ENCODE measurements around the gene HECTD4. TPM values are rescaled to one million over a fixed set of nuclear protein-coding genes. Genes with fewer than 3 reads are reported as not detected.

The HECTD4 gene
- total and polyA plus RNA-seq, 2 donors (not counting 1 experiment from before 2014, with no cell fraction given): 46.4 to 92.2 TPM

DNA sequence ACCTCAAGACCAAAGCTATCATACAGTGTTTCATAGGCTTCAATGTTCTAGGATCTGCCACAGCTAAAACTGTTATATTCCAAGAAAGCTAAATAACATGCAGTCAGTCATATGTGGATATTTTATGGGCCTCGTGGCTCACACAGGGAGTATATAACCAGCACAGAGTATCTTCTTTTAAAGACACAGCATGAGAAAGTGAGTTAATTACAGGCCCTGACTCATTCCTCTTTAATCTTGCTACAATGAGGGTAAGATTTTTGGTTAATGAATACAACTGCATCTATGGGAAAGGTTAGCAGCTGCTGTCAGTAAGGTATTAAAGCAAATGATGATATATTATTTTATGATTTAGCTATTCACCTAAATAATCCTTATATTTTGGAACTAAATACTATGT lies 145.8 kb downstream of the HECTD4 start:
- H2AFZ ChIP-seq (ENCODE audit: insufficient read depth, low read depth, low read length, poor library complexity, severe bottlenecking): no peak overlapping the region
- no CpG with 5 or more reads among the region's 1 CpG for WGBS (ENCODE audit: insufficient coverage)
- H3K79me2 ChIP-seq (ENCODE audit: control insufficient read depth, insufficient read depth, low read length): no peaks in the 10 kb centered on the region
- no peak overlapping the region for H3K9ac ChIP-seq (ENCODE audit: low read length)
- DNase-seq: no peak
- TF ChIP-seq EZH2 (IDR thresholded peaks at IDR 0.05; ENCODE audit: borderline replicate concordance, insufficient read depth, low read depth, low read length, poor library complexity, severe bottlenecking): no peak
- no peaks in the 10 kb centered on the region for H3K9me3 ChIP-seq (ENCODE audit: control extremely low read depth in 1 of 3, control insufficient read depth in 2 of 3, insufficient read depth in 1 of 3, low read length in 2 of 3)
- ChIA-PET POLR2A (no interaction called here), CTCF (no interaction called here)
- no peaks in the 10 kb centered on the region for H4K20me1 ChIP-seq (ENCODE audit: control insufficient read depth, insufficient read depth, low read length, poor library complexity, severe bottlenecking)
- no peak overlapping the region for H3K4me3 ChIP-seq (ENCODE audit: control extremely low read depth in 1 of 5, extremely low read depth in 1 of 5, insufficient read depth in 1 of 5, low read depth in 2 of 5, low read length in 4 of 5)
- no peak for ATAC-seq (ENCODE audit: low read depth)
- H3K36me3 ChIP-seq (replicated peaks in 1 of 2; ENCODE audit: control extremely low read depth in 1 of 2, control insufficient read depth in 1 of 2, extremely low read depth in 1 of 2, insufficient read depth in 2 of 2, low read length in 1 of 2): peaks cover 35 to 66% of the 10 kb centered on the region in 2 experiments
- Mint-ChIP-seq H3K4me3 (no peak overlapping the region), H3K9me3 (ENCODE audit: insufficient read depth) (no peaks in the 10 kb centered on the region), H3K4me1 (peaks cover 9% of the 10 kb centered on the region), H3K27me3 (no peaks in the 10 kb centered on the region), H3K27ac (no peak overlapping the region)
- peaks cover 6 to 11% of the 10 kb centered on the region in 2 donors for H3K4me1 ChIP-seq (ENCODE audit: control insufficient read depth in 2 of 2, insufficient read depth in 2 of 2, low read length in 2 of 2)
- no peak overlapping the region for H3K4me2 ChIP-seq (replicated peaks; ENCODE audit: low read depth, low read length, poor library complexity, severe bottlenecking)
- H3K27me3 ChIP-seq (replicated peaks in 1 of 4; ENCODE audit: control extremely low read depth in 1 of 4, control insufficient read depth in 3 of 4, insufficient read depth in 4 of 4, low read length in 3 of 4): no peaks in the 10 kb centered on the region
- no peak overlapping the region for H3K27ac ChIP-seq (ENCODE audit: low read length in 2 of 2)
- intact Hi-C loops (cut with micrococcal nuclease): no loop called here

GRCh38 chr12:112234303-112234702 lies 147.9 kb downstream of the HECTD4 start:
- Mint-ChIP-seq H3K27ac (no peak overlapping the region), H3K9me3 (ENCODE audit: insufficient read depth) (no peaks in the 10 kb centered on the region), H3K27me3 (no peaks in the 10 kb centered on the region), H3K4me3 (no peak overlapping the region), H3K4me1 (no peaks in the 10 kb centered on the region)
- Histone ChIP-seq H3K27me3 (replicated peaks in 1 of 4; ENCODE audit: control extremely low read depth in 1 of 4, control insufficient read depth in 3 of 4, insufficient read depth in 4 of 4, low read length in 3 of 4) (no peaks in the 10 kb centered on the region), H3K4me1 (ENCODE audit: control insufficient read depth in 2 of 2, insufficient read depth in 2 of 2, low read length in 2 of 2) (no peaks in the 10 kb centered on the region), H3K9ac (ENCODE audit: low read length) (no peak overlapping the region), H3K4me2 (replicated peaks; ENCODE audit: low read depth, low read length, poor library complexity, severe bottlenecking) (no peak overlapping the region), H3K79me2 (ENCODE audit: control insufficient read depth, insufficient read depth, low read length) (no peaks in the 10 kb centered on the region), H3K4me3 (ENCODE audit: control extremely low read depth in 1 of 5, extremely low read depth in 1 of 5, insufficient read depth in 1 of 5, low read depth in 2 of 5, low read length in 4 of 5) (no peak overlapping the region), H3K36me3 (replicated peaks in 1 of 2; ENCODE audit: control extremely low read depth in 1 of 2, control insufficient read depth in 1 of 2, extremely low read depth in 1 of 2, insufficient read depth in 2 of 2, low read length in 1 of 2) (peaks cover 28 to 82% of the 10 kb centered on the region in 2 experiments), H3K9me3 (ENCODE audit: control extremely low read depth in 1 of 3, control insufficient read depth in 2 of 3, insufficient read depth in 1 of 3, low read length in 2 of 3) (no peaks in the 10 kb centered on the region), H2AFZ (ENCODE audit: insufficient read depth, low read depth, low read length, poor library complexity, severe bottlenecking) (no peak overlapping the region), H3K27ac (ENCODE audit: low read length in 2 of 2) (no peak overlapping the region), H4K20me1 (ENCODE audit: control insufficient read depth, insufficient read depth, low read length, poor library complexity, severe bottlenecking) (no peaks in the 10 kb centered on the region)
- no peak for DNase-seq
- TF ChIP-seq CTCF (IDR thresholded peaks at IDR 0.05) (no peak), EZH2 (IDR thresholded peaks at IDR 0.05; ENCODE audit: borderline replicate concordance, insufficient read depth, low read depth, low read length, poor library complexity, severe bottlenecking) (no peak)
- no peak for ATAC-seq (ENCODE audit: low read depth)
- WGBS (ENCODE audit: insufficient coverage): 100% methylated on average over 1 of the region's 2 CpGs
- ChIA-PET CTCF (interaction anchor here (1.4 to 1.6 kb wide), 2 partner anchors 36 to 153 kb away, joined by 4 to 5 read pairs; no protein-coding TSS in a partner anchor), POLR2A (no interaction called here)
- intact Hi-C loops (cut with micrococcal nuclease): no loop called here

Measured in B cell (primary cell).